ENCODE measurements around the gene LSM4. TPM values are rescaled to one million over a fixed set of nuclear protein-coding genes. Genes with fewer than 3 reads are reported as not detected.

LSM4 gene
- total RNA-seq, 2 experiments from 2014 or later, result 156 to 181 TPM

DNA sequence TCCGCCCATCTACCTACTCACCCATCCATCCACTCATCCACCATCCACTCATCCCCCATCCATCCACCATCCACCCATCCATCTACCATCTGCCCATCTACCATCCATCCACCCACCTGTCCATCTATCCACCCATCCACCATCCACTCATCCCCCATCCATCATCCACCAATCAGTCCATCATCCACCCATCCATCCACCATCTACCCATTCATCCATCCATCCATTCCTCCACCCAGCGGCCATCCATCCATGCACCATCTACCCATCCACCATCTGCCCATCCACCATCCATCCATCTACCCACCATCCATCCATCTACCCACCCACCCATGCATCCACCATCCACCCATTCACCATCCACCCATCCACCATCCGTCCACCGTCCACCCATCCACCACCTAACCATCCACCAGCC is 27.8 kb downstream of the LSM4 start:
- peaks cover 4% of the 10 kb centered on the region for H3K36me3 Mint-ChIP-seq (ENCODE audit: low read depth)
- no peak for DNase-seq
- H3K4me3 Mint-ChIP-seq, result no peak overlapping the region
- ChIA-PET POLR2A (no interaction called here), CTCF (interaction anchor here (3.6 kb wide), 1 partner anchor 16 kb away, joined by 69 read pairs; the partner anchor contains the start of gene JUND)
- peak overlapping the region; percentile 95 for H3K27ac Mint-ChIP-seq
- peaks cover 2% of the 10 kb centered on the region for H3K9me3 Mint-ChIP-seq
- H3K27me3 Mint-ChIP-seq, result no peaks in the 10 kb centered on the region
- H3K4me1 Mint-ChIP-seq, result peaks cover 75% of the 10 kb centered on the region

DNA sequence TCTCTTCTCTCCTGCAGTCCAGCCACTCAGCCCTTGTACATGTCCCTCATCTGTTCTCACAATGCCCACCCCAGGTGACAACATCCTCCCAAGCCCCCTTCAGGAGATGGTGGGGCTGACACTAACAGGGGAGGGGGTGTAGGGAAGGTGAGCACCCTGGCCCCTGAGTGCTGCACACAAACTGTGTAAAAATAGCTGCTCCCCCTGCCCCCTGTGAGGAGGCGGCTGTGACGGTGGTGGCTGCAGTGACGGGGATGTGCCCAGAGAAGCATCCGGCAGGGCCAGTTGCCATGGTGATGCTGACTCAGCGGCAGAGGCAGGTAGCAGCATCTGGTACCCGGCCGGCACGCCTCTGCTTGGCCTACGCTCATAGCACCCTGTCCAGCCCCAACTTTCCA is 28.4 kb downstream of the LSM4 start:
- POLR2A ChIA-PET, result interaction anchor here (4.7 kb wide), 1 partner anchor 14 kb away, joined by 92 read pairs; the partner anchor contains the start of gene JUND
- H3K4me1 Mint-ChIP-seq, result peaks cover 79% of the 10 kb centered on the region

GRCh38 chr19:18293642-18294466 is 29.0 kb downstream of the LSM4 start:
- CTCF ChIA-PET, result interaction anchor here (0.6 to 3.6 kb wide), 6 partner anchors 11 to 493 kb away, joined by 3 to 69 read pairs (median 4); partner anchors contain the start of genes JUND and LSM4
- DNase-seq, result no peak
- H3K27ac Mint-ChIP-seq, result peak overlapping the region; percentile 95

More for the DNA sequence above, 28.4 kb downstream of the LSM4 start:
- peak; percentile 93 for DNase-seq
- peak overlapping the region; percentile 95 for H3K27ac Mint-ChIP-seq
- H3K9me3 Mint-ChIP-seq, result peaks cover 2% of the 10 kb centered on the region
- CTCF ChIA-PET, result interaction anchor here (3.6 kb wide), 1 partner anchor 15 kb away, joined by 69 read pairs; the partner anchor contains the start of gene JUND
- peaks cover 4% of the 10 kb centered on the region for H3K36me3 Mint-ChIP-seq (ENCODE audit: low read depth)
- no peaks in the 10 kb centered on the region for H3K27me3 Mint-ChIP-seq
- peak overlapping the region; percentile 93 for H3K4me3 Mint-ChIP-seq

DNA sequence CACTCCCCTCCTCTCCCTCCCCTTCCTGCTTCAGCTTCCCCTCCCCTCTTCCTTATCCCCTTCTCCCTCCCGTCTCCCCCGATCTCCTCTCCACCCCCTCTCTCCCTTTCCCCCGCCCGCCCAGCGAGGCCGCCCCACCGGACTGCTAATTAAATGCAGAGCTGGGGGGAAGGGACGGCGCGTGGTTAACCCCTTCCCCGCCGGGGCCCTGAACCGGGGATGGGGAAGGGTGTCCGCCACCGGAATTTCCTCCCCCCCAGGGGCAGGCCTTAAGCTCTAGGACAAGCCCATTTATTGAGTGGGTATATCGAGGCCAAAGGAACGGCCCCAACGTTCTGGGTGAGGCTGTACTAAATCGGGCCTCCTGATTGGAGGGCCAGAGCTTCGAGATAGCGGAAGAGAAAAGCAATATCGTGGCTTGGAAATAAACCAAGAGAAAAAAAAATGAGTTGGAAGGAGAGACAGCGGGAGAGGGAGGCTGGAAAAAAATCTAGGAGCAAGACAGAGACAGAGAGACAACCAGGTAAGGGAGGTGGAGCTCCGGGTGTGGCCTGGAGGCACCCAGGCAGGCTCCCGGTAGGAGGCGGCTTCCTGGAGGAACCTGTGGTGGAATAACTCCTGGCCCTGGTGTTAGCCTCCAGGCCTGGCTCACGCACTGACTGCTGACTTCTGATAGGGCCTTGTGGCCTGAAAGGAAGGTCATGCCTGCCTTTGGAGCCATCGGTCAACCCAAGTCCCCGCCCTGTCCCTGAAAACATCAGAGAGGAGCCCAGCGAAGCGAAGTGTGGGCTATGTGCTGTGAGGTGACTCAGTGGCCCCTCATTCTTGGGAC is 29.9 kb downstream of the LSM4 start:
- Mint-ChIP-seq H3K27ac (peak overlapping the region; percentile 95), H3K4me1 (peaks cover 78% of the 10 kb centered on the region), H3K4me3 (peak overlapping the region; percentile 93), H3K36me3 (ENCODE audit: low read depth) (peaks cover 4% of the 10 kb centered on the region), H3K27me3 (no peaks in the 10 kb centered on the region), H3K9me3 (peaks cover 2% of the 10 kb centered on the region)
- ChIA-PET POLR2A (interaction anchor here (1.6 to 4.7 kb wide), 2 partner anchors 12 to 13 kb away, joined by 9 to 92 read pairs; partner anchors contain the start of gene JUND), CTCF (interaction anchor here (0.5 to 3.6 kb wide), 12 partner anchors 9 to 494 kb away, joined by 3 to 69 read pairs (median 4); partner anchors contain the start of genes ELL, JUND and LSM4)
- peak; percentile 57 for DNase-seq

More at GRCh38 chr19:18293642-18294466, 29.0 kb downstream of the LSM4 start:
- H3K4me1 Mint-ChIP-seq, result peaks cover 76% of the 10 kb centered on the region
- H3K36me3 Mint-ChIP-seq (ENCODE audit: low read depth), result peaks cover 4% of the 10 kb centered on the region
- peak overlapping the region; percentile 93 for H3K4me3 Mint-ChIP-seq
- no peaks in the 10 kb centered on the region for H3K27me3 Mint-ChIP-seq
- POLR2A ChIA-PET, result interaction anchor here (1.6 to 4.7 kb wide), 2 partner anchors 11 to 14 kb away, joined by 9 to 92 read pairs; partner anchors contain the start of gene JUND
- H3K9me3 Mint-ChIP-seq, result peaks cover 2% of the 10 kb centered on the region

- POLR2A ChIA-PET, result interaction anchor here (0.6 to 4.7 kb wide), 3 partner anchors 12 to 36 kb away, joined by 3 to 92 read pairs (median 9); partner anchors contain the start of gene JUND
- peak; percentile 47 for DNase-seq
- H3K9me3 Mint-ChIP-seq, result peaks cover 2% of the 10 kb centered on the region
Observed at GRCh38 chr19:18292462-18292809, 30.4 kb downstream of the LSM4 start.

DNA sequence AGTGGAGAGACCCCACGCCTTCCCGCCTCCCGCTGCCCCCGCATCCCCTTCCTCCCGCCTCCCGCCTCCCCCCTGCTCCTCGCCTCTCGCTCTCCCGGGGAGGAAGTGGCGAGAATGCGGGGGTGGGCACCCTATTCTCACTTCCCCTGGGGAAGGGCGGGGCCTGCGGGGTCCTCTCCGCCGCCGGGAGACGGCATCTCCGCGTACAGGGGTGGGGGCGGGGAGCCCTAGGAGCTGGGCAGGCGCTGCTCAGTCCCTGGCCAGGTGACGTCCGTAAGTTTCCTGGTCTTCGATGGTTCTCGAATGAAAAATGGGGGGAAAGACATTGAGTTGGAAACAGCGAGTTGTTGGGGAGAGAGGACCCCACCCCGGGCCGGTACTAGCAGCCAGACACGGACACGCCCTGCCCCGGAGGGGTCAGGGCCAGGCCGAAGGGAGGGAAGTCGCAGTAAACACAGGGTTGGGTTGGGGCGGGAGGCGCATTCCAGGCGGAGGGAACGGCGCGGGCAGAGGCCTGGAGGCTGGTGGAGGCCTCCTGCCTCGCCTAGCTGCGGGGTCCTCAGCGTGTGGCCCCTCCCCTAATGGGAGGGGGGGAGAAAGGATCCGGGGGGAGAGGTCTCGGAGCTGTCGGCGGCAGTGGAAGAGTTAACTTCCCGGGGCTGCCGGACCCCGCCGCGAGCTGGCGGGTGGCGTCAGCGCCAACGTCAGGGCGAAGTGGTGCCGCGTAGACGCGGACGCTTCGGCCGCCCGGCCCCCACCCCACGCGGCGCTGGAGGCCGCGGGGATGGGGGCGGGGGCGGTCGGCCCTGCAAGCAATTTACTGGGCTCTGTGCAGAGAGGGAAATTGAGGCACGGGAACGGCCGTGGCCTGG is 31.1 kb downstream of the LSM4 start:
- Mint-ChIP-seq H3K4me1 (peaks cover 76% of the 10 kb centered on the region), H3K4me3 (peak overlapping the region; percentile 93), H3K9me3 (peaks cover 2% of the 10 kb centered on the region), H3K36me3 (ENCODE audit: low read depth) (peaks cover 4% of the 10 kb centered on the region), H3K27ac (peak overlapping the region; percentile 96), H3K27me3 (no peaks in the 10 kb centered on the region)
- peak; percentile 84 for DNase-seq
- CTCF ChIA-PET, result interaction anchor here (0.6 to 3.6 kb wide), 10 partner anchors 10 to 230 kb away, joined by 3 to 69 read pairs (median 6); partner anchors contain the start of genes ELL, JUND and LSM4
- POLR2A ChIA-PET, result interaction anchor here (0.6 to 4.7 kb wide), 3 partner anchors 12 to 36 kb away, joined by 3 to 92 read pairs (median 9); partner anchors contain the start of gene JUND

More at GRCh38 chr19:18292462-18292809, 30.4 kb downstream of the LSM4 start:
- no peaks in the 10 kb centered on the region for H3K27me3 Mint-ChIP-seq
- peaks cover 75% of the 10 kb centered on the region for H3K4me1 Mint-ChIP-seq
- peak overlapping the region; percentile 95 for H3K27ac Mint-ChIP-seq
- H3K4me3 Mint-ChIP-seq, result peak overlapping the region; percentile 93
- CTCF ChIA-PET, result interaction anchor here (0.7 to 3.6 kb wide), 9 partner anchors 9 to 230 kb away, joined by 3 to 69 read pairs (median 9); partner anchors contain the start of genes ELL, JUND and LSM4
- H3K36me3 Mint-ChIP-seq (ENCODE audit: low read depth), result peaks cover 4% of the 10 kb centered on the region

GRCh38 chr19:18291019-18291524 is 31.8 kb downstream of the LSM4 start:
- H3K4me1 Mint-ChIP-seq, result peaks cover 77% of the 10 kb centered on the region
- H3K27ac Mint-ChIP-seq, result peak overlapping the region; percentile 96
- H3K27me3 Mint-ChIP-seq, result no peaks in the 10 kb centered on the region
- POLR2A ChIA-PET, result interaction anchor here (1.4 to 4.7 kb wide), 2 partner anchors 11 to 14 kb away, joined by 5 to 92 read pairs; partner anchors contain the start of gene JUND
- CTCF ChIA-PET, result interaction anchor here (1.1 to 2.5 kb wide), 3 partner anchors 11 to 38 kb away, joined by 3 to 16 read pairs (median 9); no protein-coding TSS in a partner anchor
- DNase-seq, result peak; percentile 35
- H3K36me3 Mint-ChIP-seq (ENCODE audit: low read depth), result peaks cover 6% of the 10 kb centered on the region
- H3K9me3 Mint-ChIP-seq, result no peaks in the 10 kb centered on the region
- H3K4me3 Mint-ChIP-seq, result peak overlapping the region; percentile 93

GRCh38 chr19:18290302-18291018 is 32.4 kb downstream of the LSM4 start:
- Mint-ChIP-seq H3K9me3 (peaks cover 2% of the 10 kb centered on the region), H3K27me3 (no peaks in the 10 kb centered on the region), H3K4me1 (peaks cover 75% of the 10 kb centered on the region), H3K4me3 (peak overlapping the region; percentile 93), H3K36me3 (ENCODE audit: low read depth) (peaks cover 8% of the 10 kb centered on the region), H3K27ac (peak overlapping the region; percentile 96)
- POLR2A ChIA-PET, result interaction anchor here (1.4 to 4.7 kb wide), 2 partner anchors 10 to 15 kb away, joined by 5 to 92 read pairs; partner anchors contain the start of gene JUND
- CTCF ChIA-PET, result interaction anchor here (1.1 to 2.5 kb wide), 5 partner anchors 9 to 38 kb away, joined by 3 to 16 read pairs (median 5); partner anchors contain the start of gene JUND
- peak; percentile 92 for DNase-seq

- Mint-ChIP-seq H3K4me3 (peak overlapping the region; percentile 93), H3K27me3 (no peaks in the 10 kb centered on the region), H3K27ac (peak overlapping the region; percentile 96), H3K4me1 (peaks cover 76% of the 10 kb centered on the region), H3K9me3 (peaks cover 4% of the 10 kb centered on the region), H3K36me3 (ENCODE audit: low read depth) (peaks cover 13% of the 10 kb centered on the region)
- DNase-seq, result no peak
- CTCF ChIA-PET, result interaction anchor here (1.1 to 2.5 kb wide), 5 partner anchors 8 to 39 kb away, joined by 3 to 16 read pairs (median 5); partner anchors contain the start of gene JUND
- POLR2A ChIA-PET, result interaction anchor here (0.7 to 4.7 kb wide), 5 partner anchors 8 to 15 kb away, joined by 3 to 92 read pairs (median 5); partner anchors contain the start of gene JUND
Observed at GRCh38 chr19:18289471-18290301, 33.2 kb downstream of the LSM4 start.
